Right kidney (tissue), 1 donor: ENCODE measurements around the gene PIAS4.
"Not testable (repeated sequence)": the region's sequence is repeated elsewhere in the genome, so short reads cannot be mapped to it uniquely, and the experiment has no call there.

Experiments
- DNase-seq: peaks from one replicate; pipeline ENCODE4 v3.0.0-alpha.2; 2016

The PIAS4 gene

GRCh38 chr19:3995607-3996006, 11.9 kb upstream of the PIAS4 start:
- no peak for DNase-seq

- DNase-seq: not testable (repeated sequence)
Observed at GRCh38 chr19:3998667-3999412, 8.7 kb upstream of the PIAS4 start.

- DNase-seq: not testable (repeated sequence)
Observed at GRCh38 chr19:4000798-4001197, 6.7 kb upstream of the PIAS4 start.

- DNase-seq: not testable (repeated sequence)
Observed at GRCh38 chr19:4005436-4005835, 2.1 kb upstream of the PIAS4 start.

- peak; percentile 46 for DNase-seq
Observed at GRCh38 chr19:4007836-4008539, 452 bp downstream of the PIAS4 start.

GRCh38 chr19:4009990-4010807, 2.7 kb downstream of the PIAS4 start:
- DNase-seq: no peak

- DNase-seq: no peak
Observed at GRCh38 chr19:4010808-4011110, 3.2 kb downstream of the PIAS4 start.

- not testable (repeated sequence) for DNase-seq
Observed at GRCh38 chr19:4011430-4011829, 3.9 kb downstream of the PIAS4 start.

GRCh38 chr19:4012092-4012974, 4.8 kb downstream of the PIAS4 start:
- no peak for DNase-seq

- no peak for DNase-seq
Observed at GRCh38 chr19:4012975-4013634, 5.6 kb downstream of the PIAS4 start.

- DNase-seq: no peak
Observed at GRCh38 chr19:4013886-4014540, 6.5 kb downstream of the PIAS4 start.

- DNase-seq: peak; percentile 69
Observed at GRCh38 chr19:4014541-4015491, 7.3 kb downstream of the PIAS4 start.

GRCh38 chr19:4015705-4016402, 8.3 kb downstream of the PIAS4 start:
- DNase-seq: peak; percentile 79

- no peak for DNase-seq
Observed at GRCh38 chr19:4016486-4016885, 8.9 kb downstream of the PIAS4 start.

- DNase-seq: no peak
Observed at GRCh38 chr19:4016903-4017638, 9.5 kb downstream of the PIAS4 start.

- DNase-seq: no peak
Observed at GRCh38 chr19:4018140-4018613, 10.6 kb downstream of the PIAS4 start.

GRCh38 chr19:4018775-4019504, 11.4 kb downstream of the PIAS4 start:
- no peak for DNase-seq

GRCh38 chr19:4019578-4019977, 12.0 kb downstream of the PIAS4 start:
- DNase-seq: no peak
